HepG2 (cell line): Measurements from ENCODE around the gene NKD1. TPM values are rescaled to one million over a fixed set of nuclear protein-coding genes. Genes with fewer than 3 reads are reported as not detected.

Experiments
- MTERF4 ChIP-seq: sonication (generic); formaldehyde crosslinking; IDR thresholded peaks from 2 replicates; pipeline ENCODE4 v1.8.0; 2023; ENCODE audit warnings: mild to moderate bottlenecking, missing genetic modification reagents
- NPAS2 ChIP-seq: sonication (generic); formaldehyde crosslinking; IDR thresholded peaks from 2 replicates; pipeline ENCODE4 v1.8.0; 2022; ENCODE audit warnings: mild to moderate bottlenecking, missing genetic modification reagents, borderline replicate concordance
- PHF5A ChIP-seq: IDR thresholded peaks from one replicate; pipeline ENCODE4 v1.6.1; 2018; ENCODE audit warnings: low read depth, missing genetic modification reagents; ENCODE audit not compliant: unreplicated experiment
- SNAPC5 ChIP-seq: sonication (generic); formaldehyde crosslinking; IDR thresholded peaks from 2 replicates; pipeline ENCODE4 v1.8.1; 2023; ENCODE audit warnings: mild to moderate bottlenecking, missing genetic modification reagents, borderline replicate concordance
- SP140L ChIP-seq: sonication (generic); formaldehyde crosslinking; IDR thresholded peaks from 2 replicates; pipeline ENCODE4 v1.4.0; 2020; ENCODE audit warnings: missing genetic modification reagents, borderline replicate concordance
- SYNCRIP ChIP-seq: fragments of 200-400 bp; formaldehyde crosslinking; IDR thresholded peaks from 2 replicates; pipeline ENCODE4 v1.6.1; 2018; ENCODE audit warnings: mild to moderate bottlenecking, low read depth, low read length; ENCODE audit not compliant: insufficient read depth
- TFE3 ChIP-seq: IDR thresholded peaks from 2 replicates; pipeline ENCODE4 v1.6.1; 2016
- ZBTB34 ChIP-seq: sonication (generic); formaldehyde crosslinking; IDR thresholded peaks from 2 replicates; pipeline ENCODE4 v1.8.0; 2022; ENCODE audit warnings: mild to moderate bottlenecking, missing genetic modification reagents
- ZNF251 ChIP-seq: sonication (generic); formaldehyde crosslinking; IDR thresholded peaks from 2 replicates; pipeline ENCODE4 v1.9.0; 2021; ENCODE audit warnings: mild to moderate bottlenecking, missing genetic modification reagents
- ZNF446 ChIP-seq: sonication (generic); formaldehyde crosslinking; IDR thresholded peaks from 2 replicates; pipeline ENCODE4 v1.5.0; 2020; ENCODE audit warnings: mild to moderate bottlenecking, missing genetic modification reagents
- ZNF598 ChIP-seq: sonication (generic); formaldehyde crosslinking; IDR thresholded peaks from 2 replicates; pipeline ENCODE4 v1.5.1; 2020; ENCODE audit warnings: mild to moderate bottlenecking, missing genetic modification reagents, borderline replicate concordance
- ZNF768 ChIP-seq: sonication (generic); formaldehyde crosslinking; IDR thresholded peaks from 2 replicates; pipeline ENCODE4 v1.4.0; 2020; ENCODE audit warnings: missing genetic modification reagents
- ZNF782 ChIP-seq: sonication (generic); formaldehyde crosslinking; IDR thresholded peaks from 2 replicates; pipeline ENCODE4 v1.4.0; 2020; ENCODE audit warnings: missing genetic modification reagents, mild to moderate bottlenecking, borderline replicate concordance
- polyA plus RNA-seq, 8 experiments: library from polyadenylated mRNA; depleted of rRNA in 3 of 8; stranded (reverse) in 7 of 8; unstranded in 1 of 8; fragments of >200 nt; fragmentation: Illumina TruSeq in 4 of 8; extraction: Trizol in 4 of 8; gene quantifications; 2 replicates each; pipeline versions ENCODE4 v1.2.1 to v1.2.3, GENCODE V29; 2011 to 2016; ENCODE audit warnings: low read depth in 4 of 8, missing spikeins in 1 of 8, mixed read lengths in 1 of 8; ENCODE audit not compliant: insufficient read depth in 1 of 8
- total RNA-seq, 5 experiments: library from RNA; depleted of rRNA; stranded (reverse); fragments of >200 nt; fragmentation: Illumina TruSeq; extraction: Trizol; gene quantifications; 2 replicates each; pipeline ENCODE4 v1.2.3, GENCODE V29; 2016; ENCODE audit warnings: low read depth in 1 of 5
- TF ChIP-seq, protein P1 (sequence below): sonication (generic); formaldehyde crosslinking; IDR thresholded peaks from 2 replicates; pipeline ENCODE4 v1.5.0; 2020; ENCODE audit warnings: mild to moderate bottlenecking, missing genetic modification reagents, borderline replicate concordance

NKD1 gene
- total and polyA plus RNA-seq, 2 of the 13 experiments (the other 11 are each of a cell fraction or from before 2014, with no cell fraction given), result 70.4 to 121 TPM

GRCh38 chr16:50611995-50612848 lies 64.0 kb downstream of the NKD1 start (continued):
- TF ChIP-seq MTERF4 (CRISPR knock-in tag) (no peak), SYNCRIP (no peak), SNAPC5 (CRISPR knock-in tag) (no peak), TFE3 (CRISPR knock-in tag) (0 out of 2 replicates have a peak, but pooled peaks have one; percentile 32), ZBTB34 (CRISPR knock-in tag) (0 out of 2 replicates have a peak, but pooled peaks have one; percentile 38), PHF5A (CRISPR knock-in tag) (no peak), ZNF782 (no peak), ZNF768 (CRISPR knock-in tag) (peak; percentile 98), ZNF598 (CRISPR knock-in tag) (peak; percentile 25; the same call in 1 of the 2 replicates), NPAS2 (no peak), ZNF446 (CRISPR knock-in tag) (no peak), SP140L (CRISPR knock-in tag) (no peak), ZNF251 (no peak)
- TF ChIP-seq, protein P1, sequence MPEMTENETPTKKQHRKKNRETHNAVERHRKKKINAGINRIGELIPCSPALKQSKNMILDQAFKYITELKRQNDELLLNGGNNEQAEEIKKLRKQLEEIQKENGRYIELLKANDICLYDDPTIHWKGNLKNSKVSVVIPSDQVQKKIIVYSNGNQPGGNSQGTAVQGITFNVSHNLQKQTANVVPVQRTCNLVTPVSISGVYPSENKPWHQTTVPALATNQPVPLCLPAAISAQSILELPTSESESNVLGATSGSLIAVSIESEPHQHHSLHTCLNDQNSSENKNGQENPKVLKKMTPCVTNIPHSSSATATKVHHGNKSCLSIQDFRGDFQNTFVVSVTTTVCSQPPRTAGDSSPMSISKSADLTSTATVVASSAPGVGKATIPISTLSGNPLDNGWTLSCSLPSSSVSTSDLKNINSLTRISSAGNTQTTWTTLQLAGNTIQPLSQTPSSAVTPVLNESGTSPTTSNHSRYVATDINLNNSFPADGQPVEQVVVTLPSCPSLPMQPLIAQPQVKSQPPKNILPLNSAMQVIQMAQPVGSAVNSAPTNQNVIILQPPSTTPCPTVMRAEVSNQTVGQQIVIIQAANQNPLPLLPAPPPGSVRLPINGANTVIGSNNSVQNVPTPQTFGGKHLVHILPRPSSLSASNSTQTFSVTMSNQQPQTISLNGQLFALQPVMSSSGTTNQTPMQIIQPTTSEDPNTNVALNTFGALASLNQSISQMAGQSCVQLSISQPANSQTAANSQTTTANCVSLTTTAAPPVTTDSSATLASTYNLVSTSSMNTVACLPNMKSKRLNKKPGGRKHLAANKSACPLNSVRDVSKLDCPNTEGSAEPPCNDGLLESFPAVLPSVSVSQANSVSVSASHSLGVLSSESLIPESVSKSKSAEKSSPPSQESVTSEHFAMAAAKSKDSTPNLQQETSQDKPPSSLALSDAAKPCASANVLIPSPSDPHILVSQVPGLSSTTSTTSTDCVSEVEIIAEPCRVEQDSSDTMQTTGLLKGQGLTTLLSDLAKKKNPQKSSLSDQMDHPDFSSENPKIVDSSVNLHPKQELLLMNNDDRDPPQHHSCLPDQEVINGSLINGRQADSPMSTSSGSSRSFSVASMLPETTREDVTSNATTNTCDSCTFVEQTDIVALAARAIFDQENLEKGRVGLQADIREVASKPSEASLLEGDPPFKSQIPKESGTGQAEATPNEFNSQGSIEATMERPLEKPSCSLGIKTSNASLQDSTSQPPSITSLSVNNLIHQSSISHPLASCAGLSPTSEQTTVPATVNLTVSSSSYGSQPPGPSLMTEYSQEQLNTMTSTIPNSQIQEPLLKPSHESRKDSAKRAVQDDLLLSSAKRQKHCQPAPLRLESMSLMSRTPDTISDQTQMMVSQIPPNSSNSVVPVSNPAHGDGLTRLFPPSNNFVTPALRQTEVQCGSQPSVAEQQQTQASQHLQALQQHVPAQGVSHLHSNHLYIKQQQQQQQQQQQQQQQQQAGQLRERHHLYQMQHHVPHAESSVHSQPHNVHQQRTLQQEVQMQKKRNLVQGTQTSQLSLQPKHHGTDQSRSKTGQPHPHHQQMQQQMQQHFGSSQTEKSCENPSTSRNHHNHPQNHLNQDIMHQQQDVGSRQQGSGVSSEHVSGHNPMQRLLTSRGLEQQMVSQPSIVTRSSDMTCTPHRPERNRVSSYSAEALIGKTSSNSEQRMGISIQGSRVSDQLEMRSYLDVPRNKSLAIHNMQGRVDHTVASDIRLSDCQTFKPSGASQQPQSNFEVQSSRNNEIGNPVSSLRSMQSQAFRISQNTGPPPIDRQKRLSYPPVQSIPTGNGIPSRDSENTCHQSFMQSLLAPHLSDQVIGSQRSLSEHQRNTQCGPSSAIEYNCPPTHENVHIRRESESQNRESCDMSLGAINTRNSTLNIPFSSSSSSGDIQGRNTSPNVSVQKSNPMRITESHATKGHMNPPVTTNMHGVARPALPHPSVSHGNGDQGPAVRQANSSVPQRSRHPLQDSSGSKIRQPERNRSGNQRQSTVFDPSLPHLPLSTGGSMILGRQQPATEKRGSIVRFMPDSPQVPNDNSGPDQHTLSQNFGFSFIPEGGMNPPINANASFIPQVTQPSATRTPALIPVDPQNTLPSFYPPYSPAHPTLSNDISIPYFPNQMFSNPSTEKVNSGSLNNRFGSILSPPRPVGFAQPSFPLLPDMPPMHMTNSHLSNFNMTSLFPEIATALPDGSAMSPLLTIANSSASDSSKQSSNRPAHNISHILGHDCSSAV (CRISPR knock-in tag), result no peak
